NCI-H187 treated with DMSO at 0.1 percent for 48 hours (cell line): ENCODE measurements around the gene CACNA1C.

ENCODE experiments used
- DNase-seq: peaks from one replicate; lab custom pipeline; 2025; lab: John Stamatoyannopoulos, UW

CACNA1C gene

DNA sequence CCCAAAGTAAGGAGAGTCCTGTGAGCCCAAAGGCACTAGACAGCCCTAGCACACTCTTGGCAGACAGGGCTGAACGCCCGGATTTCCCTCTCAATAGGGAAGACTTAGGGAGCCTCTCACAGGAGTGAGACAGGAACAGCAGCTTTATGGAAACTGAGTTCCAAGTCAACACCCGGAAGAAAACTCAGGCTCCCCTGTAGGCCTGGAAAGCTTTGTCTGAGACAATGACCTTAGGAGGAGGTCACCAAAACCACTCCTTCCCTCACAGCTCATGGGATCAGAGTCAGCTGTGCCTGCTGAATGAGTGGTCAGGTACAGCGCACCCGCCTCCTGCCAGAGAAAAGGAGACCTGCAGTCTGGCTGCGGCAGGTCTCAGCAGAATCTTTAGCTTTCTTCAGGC, 229.5 kb downstream of the CACNA1C start:
- DNase-seq: no peak

DNA sequence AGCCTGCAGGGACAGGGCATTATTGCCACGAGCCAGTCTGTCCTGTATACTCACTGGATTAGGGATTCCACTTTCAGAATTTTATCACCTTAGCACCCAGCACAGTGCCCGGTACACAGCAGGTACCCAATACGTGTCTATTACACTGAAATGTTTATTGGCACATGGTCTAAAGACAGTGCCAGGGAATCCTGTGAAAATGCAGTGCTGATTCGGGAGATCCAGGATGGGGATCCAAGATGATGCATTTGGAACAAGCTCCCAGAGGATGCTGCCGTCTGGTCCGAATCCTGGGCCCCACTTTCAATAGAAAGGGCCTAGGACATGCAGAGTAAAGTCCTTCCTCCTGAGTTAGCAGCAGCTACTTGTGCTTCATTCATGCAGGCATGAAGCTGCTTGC, 230.7 kb downstream of the CACNA1C start:
- no peak for DNase-seq

DNA sequence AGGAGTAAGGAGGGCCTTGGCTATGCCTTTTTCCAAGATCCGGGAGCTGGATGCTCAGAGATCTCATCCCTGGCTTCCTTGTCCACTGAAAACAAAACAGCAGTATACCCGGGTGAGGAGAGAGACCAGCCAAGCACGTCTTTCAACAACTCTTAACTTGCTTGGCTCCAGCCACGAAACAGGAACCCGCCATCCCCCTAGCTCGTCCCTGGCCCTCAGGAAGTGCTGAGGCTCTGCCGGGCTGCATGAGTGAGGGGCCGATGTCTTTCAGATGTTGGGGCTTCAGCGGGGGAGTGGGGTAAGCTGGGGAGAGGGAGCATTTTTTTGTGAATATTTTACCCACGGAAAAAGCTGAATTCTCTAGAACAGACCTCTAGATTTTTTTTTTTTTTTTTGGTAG, 231.1 kb downstream of the CACNA1C start:
- no peak for DNase-seq

DNA sequence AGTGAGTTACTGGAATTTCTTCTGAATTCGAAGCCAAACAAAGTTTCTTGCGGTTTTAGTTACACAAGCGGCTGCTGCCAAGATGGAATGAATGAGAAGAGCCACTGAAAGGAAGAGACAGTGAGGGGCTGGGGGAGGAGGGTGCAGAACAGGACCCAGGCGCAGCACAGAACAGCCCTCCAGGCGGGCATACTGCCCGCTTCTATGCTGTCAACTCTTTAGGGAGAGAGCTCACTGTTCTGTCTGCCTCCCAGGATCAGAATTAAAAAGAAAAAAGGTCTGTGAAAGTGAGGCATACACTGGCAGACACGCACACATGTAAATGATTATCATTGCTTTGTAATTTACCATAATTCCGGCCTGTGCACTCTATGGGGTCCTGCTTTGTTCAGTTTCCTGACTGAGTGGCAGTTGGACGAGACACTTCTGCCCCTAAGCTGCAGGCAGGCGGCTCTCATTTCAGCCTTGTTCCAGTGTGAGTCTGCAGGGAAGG, 231.6 kb downstream of the CACNA1C start:
- DNase-seq: no peak

DNA sequence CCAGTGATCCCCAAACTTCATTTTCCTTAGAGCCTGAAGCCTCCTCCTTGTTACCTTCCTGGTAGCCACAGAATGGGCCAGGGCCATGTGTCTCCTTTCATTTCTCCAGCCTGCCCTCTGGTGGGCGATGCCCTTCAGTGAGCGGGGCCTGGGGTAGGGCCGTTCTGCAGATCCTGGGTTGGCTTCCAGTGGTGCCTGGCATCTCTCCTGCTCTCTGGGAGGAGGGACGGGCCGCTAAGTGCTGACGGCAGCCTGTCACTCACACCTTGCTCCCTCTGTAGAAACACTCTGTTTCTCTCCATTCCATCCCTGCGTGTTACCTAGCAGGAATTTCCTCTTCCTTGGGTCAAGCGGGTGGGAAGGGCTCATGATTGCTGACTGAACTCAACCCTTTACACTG, 232.1 kb downstream of the CACNA1C start:
- no peak for DNase-seq

DNA sequence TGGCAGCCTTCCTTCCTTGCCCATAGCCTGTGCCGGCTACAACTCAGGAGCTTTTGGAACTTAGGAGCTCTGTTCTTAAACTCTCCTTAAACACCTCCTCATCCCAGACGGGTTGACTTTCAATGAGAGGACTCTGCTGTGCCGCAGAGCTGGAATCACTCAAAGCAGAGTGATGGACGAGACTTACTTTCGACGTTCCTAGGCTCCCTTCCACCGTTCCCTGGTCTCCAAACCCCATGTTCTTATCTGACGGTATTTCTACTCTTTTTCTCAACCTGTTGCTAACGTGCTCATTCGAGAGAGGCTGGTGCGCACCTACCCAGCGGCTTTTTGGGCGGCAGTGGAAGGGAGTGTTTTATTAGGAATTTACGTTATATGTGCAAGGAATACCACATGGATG, 232.7 kb downstream of the CACNA1C start:
- DNase-seq: no peak

DNA sequence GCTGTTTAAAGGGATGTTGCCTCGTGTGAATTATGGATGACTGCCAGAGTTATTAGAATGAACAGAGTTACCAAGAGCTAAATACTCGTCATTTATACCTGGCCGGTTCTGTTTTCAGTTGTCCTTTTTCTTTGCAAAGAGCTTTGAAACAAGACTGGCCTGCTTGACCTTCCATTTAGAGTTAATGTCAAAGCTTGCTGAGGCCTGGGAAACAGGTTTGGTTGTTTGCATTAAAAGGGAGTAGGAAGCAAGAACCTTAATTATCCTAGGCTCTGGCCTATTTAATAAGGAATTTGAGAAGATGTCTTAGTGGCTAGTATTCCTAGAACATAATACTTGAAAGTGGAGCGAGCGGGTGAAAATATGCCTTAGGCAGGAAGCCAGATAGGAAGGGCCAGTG, 233.3 kb downstream of the CACNA1C start:
- DNase-seq: no peak

DNA sequence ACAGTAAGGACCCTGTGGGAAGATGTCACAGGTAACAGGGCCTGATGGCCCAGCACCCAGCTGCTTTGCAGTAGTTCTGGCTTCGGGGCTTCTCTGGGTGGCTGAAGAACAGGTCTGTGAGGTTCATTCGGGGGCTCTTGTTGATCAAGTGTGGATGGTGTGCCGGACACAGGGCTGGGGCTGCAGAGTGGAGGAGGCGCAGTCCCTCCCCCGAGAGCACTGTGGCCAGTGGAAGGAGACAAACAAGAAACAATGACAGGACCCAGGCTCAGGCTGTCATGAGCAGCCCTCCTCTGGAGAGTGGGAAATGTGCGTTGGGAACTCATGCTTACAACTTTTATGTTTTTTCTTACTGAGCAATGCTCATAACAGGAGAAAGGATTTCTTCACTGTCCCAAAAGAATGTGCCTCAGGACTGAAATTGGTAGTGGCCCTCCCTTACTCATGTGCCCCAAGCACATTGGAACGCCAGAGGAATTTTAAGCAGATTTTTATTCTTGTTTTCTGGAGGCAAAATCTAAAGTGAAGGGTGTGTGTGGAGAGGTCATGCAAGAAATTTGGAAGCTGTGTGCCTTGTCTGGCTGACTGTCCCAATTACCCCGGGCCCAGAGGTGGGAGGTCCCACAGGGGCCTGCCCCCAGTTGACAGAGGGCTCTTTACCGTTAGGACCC, 233.8 kb downstream of the CACNA1C start:
- DNase-seq: no peak

DNA sequence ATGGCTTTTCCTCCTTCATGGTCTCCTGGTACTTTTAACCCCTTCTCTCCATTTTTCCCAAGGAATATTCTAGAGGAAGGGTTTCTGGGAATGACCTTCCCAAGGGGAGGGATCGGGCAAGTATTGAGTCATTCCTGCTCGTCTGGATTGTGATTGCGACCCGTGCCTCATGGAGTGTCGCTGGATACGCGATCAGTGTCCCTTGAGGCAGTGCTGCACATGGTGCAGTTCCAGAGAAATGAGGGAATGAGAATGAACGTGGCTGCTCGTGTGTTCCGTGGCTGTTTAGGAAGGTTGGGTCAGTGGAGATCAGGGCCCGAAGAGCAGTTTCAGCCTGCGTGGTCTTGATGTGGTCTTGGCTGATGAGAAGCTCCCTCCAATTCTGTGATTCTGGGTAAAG, 234.4 kb downstream of the CACNA1C start:
- DNase-seq: no peak

DNA sequence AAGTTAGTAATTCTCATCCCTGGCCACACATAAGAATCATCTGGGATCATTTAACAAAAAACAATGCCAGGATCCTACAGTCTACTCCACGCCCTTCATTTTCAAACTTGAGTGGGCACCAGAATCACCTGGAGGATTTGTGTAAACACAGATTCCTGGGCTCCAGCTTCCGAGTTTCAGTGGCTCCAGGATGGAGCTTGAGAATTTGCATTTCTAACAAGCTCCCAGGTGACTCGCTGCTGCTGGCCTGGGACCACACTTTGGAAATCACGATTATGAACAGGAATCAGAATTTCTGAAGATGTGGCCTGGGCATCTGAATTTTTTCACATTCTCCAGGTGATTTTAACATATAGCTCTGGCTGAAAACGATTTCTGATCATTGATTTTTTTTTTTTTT, 234.8 kb downstream of the CACNA1C start:
- DNase-seq: no peak

DNA sequence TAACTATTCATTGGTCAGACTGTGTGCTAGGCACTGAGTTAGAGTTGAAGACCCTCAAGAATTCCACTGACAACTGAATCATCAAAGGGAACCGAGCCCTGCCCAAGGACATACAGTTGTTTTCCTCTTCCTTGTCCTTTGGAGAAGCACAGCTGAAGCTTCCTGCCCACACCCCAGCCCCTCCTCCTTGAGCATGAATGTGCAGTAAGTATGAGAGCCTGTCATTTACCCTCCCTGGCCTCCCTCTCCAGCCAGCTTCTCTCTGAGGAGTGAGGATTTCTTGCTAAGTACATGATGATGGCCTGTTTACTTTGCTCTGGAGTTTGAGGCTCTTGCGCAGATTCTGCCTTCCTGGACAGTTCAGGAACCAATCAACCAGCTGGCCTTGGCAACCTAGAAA, 235.2 kb downstream of the CACNA1C start:
- DNase-seq: no peak

DNA sequence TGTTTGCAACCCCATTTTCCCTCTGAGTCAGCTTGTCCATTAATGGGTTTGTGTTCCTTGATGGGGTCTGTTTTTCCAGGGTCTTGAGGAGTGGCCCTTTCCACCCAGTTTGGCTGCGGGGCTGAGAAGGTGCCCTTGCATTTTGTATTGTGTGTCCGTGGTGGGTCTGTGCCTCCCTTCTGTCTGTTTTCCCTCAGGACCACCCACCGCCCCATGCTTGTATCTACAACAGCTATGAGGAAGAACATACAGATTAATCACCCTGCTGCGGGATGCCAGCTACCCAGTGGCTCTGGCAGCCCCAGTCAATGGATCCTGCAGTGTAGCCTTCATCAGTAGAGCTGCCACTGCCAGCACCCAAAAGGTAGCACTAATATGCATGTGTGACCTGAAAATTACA, 235.7 kb downstream of the CACNA1C start:
- no peak for DNase-seq

DNA sequence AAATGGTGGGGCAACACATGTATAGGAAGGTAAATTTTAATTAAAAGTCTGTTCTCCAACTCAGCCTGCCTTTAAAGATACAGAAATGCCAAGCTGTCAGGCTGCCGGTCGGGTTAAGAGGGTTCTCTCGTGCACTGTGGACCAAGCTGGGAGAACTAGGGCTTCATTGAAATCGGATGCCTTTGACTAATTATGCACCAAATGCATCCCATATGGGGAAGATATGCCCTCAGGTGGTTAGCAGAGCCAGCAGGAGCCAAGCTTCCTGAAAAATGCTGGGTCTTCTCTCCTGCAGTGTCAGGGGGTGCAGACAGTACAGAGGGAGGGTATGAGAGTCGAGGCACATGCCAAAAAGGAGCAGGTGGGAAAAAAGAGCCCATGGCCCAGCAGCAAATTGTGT, 236.1 kb downstream of the CACNA1C start:
- DNase-seq: no peak

DNA sequence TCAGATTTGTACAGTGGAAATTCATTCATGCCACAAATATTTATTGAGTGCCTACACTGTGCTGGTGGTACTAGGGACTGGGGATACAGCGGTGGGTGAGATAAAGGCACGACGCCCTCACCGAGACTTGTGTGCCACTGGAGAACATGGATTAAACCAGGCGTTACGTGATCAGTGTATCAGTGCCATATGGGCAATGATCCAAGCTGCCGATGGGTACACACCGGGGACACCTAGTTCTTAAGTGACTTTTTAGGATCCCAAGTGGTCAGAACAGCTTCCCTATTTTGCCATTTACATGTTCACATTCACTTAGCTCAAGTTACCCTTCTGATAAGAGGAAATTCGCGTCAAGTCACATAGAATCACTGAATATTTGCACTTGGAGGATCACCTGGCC, 236.7 kb downstream of the CACNA1C start:
- no peak for DNase-seq

DNA sequence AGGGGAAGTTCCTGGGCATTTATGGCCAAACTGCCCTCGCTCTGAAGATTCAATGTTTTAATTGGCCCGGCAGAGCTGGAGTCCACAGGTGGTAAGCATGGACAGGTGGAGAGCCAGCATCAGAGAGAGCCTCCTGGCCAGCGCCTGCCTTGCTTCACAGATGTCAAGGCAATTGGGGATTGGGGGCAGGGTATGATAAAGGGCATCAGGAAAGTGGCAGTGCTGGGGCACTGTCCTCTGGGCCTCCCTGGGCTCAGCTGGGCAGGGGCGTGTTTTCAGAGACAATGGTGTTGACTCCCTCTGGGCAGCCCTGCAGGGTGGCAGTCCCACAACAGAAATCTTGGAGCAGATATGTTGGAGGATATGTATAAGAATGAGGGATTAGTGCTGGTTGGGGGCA, 237.3 kb downstream of the CACNA1C start:
- no peak for DNase-seq

DNA sequence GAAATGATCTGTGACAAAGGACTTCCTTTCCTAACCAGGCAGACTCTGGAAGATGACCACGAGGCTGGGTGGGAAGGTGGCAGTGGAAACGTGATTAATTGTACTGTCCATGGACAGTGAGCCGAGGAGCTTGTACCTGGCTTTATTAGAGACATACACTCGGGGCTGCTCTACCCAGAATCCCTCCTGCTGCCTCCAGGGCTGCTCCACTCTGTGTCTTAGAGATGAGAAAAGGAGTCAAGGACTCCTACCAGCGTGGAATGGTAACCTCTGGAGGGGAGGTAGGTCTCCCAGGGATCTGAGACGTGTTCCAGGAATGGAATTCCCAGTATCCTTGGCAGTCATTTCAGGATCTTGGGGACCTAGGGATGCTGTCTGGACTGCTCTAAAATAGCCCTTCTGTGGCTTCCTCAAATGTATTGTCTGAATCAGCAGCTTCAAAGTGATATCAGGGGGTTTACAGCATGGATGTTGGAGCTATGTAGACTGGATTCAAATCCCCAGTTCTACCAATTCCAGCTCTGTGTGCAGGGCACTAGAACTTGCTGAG, 237.8 kb downstream of the CACNA1C start:
- no peak for DNase-seq

DNA sequence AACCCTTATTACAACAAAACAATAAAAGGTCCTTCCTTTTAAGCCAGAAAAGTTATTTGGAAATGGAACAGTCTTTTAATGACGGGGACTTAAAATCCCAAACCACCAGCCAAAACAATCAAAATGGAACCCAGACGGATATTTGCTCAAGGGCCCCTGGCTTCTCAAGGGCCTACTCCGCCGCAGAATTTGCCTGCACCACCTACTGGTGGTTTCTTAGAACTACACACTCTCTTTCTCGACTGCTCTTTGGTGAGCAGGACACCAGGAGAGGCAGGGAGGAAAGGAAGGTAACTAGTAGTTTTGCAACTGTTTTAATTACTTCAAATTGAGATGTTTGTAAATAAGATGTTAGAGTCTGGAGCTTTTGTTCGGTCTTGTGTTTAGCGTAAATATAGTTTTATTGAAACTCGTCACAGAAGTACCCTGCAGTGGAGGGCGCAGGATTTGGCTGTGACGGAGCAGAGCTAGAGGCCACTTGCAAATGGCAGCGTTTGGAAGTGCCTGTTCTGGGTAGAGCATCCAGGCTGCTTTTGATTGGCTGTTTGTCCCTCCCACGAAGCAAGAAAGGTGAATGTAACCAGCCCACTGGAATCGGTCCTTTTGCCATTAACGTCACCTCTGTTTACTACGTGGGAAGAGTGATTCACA, 238.5 kb downstream of the CACNA1C start:
- DNase-seq: no peak

DNA sequence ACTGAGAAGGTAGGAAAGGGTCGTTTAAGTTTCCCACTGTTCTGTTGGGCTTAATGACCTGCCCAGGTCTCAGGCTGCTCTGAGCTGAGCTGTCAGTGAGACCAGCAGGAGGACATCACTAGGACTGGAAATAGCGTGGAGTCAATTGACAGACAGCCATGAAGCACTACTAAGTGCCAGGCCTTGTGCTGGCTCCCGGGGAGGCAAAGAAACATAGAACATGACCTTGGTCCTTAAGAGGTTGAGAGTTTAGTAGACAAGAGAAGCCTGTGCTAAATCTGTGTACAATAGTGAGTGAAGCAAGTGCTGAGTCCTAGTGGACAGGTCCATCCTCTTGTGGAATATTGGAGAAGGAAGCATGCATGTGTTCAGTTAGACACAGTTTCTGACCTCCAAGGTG, 239.2 kb downstream of the CACNA1C start:
- DNase-seq: no peak

DNA sequence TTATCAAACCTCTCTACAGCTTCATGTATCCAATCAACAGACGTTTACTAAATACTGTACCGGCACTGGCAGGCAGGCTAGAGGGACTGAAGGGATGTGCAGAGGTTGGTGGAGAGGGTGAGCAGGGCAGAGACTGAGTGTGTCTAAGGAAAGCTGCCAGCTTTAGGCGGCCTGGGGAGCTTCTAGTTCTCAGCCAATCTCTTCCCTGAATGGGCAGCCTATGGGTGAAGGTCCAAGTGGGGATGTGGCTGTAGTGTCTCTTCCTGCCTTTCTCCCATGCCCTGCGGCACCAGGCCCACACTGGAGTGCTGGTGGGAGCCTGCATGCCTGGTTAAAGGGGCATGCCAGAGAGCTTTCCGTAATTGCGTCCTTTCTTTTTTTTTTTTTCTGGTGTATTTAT, 239.8 kb downstream of the CACNA1C start:
- DNase-seq: no peak

DNA sequence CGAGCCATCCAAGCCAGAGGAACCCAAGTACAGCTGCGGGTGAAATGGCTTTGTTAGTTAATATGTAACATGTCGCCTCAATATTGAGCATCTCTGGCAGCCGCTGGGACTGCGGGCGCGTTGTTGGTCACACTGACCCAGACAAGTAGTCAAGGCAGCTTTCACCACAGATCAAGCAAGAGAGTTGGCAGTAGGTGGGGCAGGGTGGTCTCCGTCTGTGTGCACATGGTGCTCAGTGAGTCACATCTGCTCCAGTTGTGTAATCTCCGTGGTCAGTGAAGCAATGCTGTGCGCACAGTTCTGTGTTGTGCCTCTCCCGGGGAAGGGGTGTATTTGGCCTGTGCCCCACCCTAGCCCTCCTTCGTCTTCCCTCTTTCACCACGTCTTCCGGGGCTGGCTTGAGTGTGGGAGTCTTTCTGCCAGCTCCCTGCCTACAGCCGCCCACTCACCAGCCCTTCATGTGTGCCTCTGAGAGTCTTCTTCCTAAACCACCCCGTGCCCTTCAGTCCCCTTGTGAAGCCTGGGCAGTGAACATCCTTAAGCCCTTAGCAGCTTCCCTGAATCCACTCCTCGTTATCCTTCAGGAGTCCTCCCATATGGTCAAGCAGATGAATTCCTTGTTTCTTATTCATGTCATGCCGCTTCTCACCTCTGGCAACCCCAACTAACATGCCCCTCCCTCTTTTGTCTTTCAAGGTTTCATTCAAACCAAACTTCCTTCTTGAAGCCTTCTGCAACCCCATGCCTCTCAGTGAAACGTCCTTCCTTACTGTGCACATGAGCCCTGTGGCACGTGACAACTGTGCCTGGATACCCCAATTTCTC, 242.1 kb downstream of the CACNA1C start:
- DNase-seq: no peak

DNA sequence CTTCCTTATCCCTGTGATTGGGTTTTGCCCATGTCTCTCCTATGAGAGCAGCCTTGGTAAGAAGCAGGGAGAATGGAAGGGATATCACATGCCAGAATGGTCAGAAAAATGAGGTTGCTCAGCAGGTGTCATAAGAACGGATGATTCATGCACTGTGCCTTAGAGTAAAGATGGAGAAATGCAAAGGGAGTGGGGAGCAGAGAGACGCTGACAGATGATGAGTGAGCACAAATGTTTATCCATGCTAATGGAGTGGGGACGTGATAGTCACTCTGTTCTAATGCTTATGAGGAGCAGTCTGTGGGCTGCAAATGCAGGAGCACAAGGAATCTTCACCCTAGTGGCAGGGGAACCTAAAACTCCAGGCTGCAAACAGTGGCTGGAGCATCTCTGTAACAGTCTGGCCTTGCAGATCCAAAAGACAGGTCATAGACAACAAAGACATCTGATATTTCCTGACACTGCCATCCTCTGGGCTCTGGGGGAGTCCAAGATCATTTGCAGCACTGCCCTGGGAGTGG, 243.2 kb downstream of the CACNA1C start:
- no peak for DNase-seq

DNA sequence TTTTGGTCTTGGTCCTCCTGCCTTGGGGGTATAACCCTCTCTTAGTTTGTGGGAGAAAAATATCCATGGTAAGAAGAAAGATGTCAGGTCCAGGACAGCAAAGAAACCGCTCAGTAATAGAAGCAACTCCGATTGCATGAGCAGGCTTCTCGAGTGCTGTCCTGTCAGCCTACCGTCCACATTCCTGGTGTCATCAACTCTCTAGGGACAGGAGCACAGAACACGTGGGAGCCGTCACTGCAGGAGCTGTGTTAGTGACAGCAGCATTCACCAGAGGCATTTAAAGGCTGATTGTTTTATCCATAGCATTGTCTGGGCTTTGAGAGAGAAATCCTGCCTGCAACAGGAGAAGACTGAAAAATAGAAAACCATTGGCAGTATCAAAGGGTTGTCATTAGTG, 244.2 kb downstream of the CACNA1C start:
- DNase-seq: no peak

DNA sequence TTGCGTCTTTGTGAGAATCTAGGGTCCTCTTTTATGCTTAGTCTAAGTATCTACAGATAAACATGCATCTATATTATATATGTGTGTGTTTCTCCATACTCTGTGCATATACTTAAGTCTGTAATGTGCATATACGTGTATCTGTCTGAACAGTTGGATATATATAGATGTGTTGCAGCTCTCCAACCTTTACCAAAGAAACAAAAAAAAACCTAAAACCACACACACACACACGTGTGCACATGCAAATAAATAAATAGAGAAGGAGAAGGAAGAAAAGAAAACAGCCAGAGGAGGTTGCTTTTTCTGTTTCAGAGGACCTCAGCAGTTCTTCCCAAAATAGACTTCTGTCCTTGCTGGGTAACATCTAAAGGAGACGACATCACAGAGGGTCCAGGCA, 244.9 kb downstream of the CACNA1C start:
- no peak for DNase-seq
